ENCODE results near the gene PPP1R14C.

PPP1R14C gene

GRCh38 chr6:150220634-150221551 is 78.0 kb downstream of the PPP1R14C start:
- no peak for DNase-seq (ENCODE audit: low read depth in 2 of 2)

GRCh38 chr6:150224820-150225219 is 82.0 kb downstream of the PPP1R14C start:
- no peak for DNase-seq (ENCODE audit: low read depth in 2 of 2)

- no peak for DNase-seq (ENCODE audit: low read depth in 2 of 2)
These were observed 84.4 kb downstream of the PPP1R14C start for GRCh38 chr6:150227281-150227680.

- DNase-seq (ENCODE audit: low read depth in 2 of 2): no peak
These were observed 85.4 kb downstream of the PPP1R14C start for GRCh38 chr6:150228072-150228733.

- DNase-seq (ENCODE audit: low read depth in 2 of 2): no peak
These were observed 86.8 kb downstream of the PPP1R14C start for GRCh38 chr6:150229436-150230163.

GRCh38 chr6:150230164-150230561 is 87.3 kb downstream of the PPP1R14C start:
- no peak for DNase-seq (ENCODE audit: low read depth in 2 of 2)

- DNase-seq (ENCODE audit: low read depth in 2 of 2): no peak
These were observed 88.1 kb downstream of the PPP1R14C start for GRCh38 chr6:150230832-150231524.

GRCh38 chr6:150231525-150231850 is 88.6 kb downstream of the PPP1R14C start:
- no peak for DNase-seq (ENCODE audit: low read depth in 2 of 2)

- no peak for DNase-seq (ENCODE audit: low read depth in 2 of 2)
These were observed 91.0 kb downstream of the PPP1R14C start for GRCh38 chr6:150233843-150234269.

GRCh38 chr6:150235218-150235617 is 92.4 kb downstream of the PPP1R14C start:
- no peak for DNase-seq (ENCODE audit: low read depth in 2 of 2)

- no peak for DNase-seq (ENCODE audit: low read depth in 2 of 2)
These were observed 93.3 kb downstream of the PPP1R14C start for GRCh38 chr6:150236114-150236513.

- no peak for DNase-seq (ENCODE audit: low read depth in 2 of 2)
These were observed 93.7 kb downstream of the PPP1R14C start for GRCh38 chr6:150236544-150236943.

GRCh38 chr6:150237626-150238025 is 94.8 kb downstream of the PPP1R14C start:
- no peak for DNase-seq (ENCODE audit: low read depth in 2 of 2)

GRCh38 chr6:150238336-150238741 is 95.5 kb downstream of the PPP1R14C start:
- no peak for DNase-seq (ENCODE audit: low read depth in 2 of 2)

- DNase-seq (ENCODE audit: low read depth in 2 of 2): no peak
These were observed 96.1 kb downstream of the PPP1R14C start for GRCh38 chr6:150238846-150239407.

- DNase-seq (ENCODE audit: low read depth in 2 of 2): peak; percentile 44 to 52
These were observed 98.9 kb downstream of the PPP1R14C start for GRCh38 chr6:150241756-150242155.

- no peak for DNase-seq (ENCODE audit: low read depth in 2 of 2)
These were observed 100.9 kb downstream of the PPP1R14C start for GRCh38 chr6:150243620-150244314.

GRCh38 chr6:150245148-150245935 is 102.5 kb downstream of the PPP1R14C start:
- no peak for DNase-seq (ENCODE audit: low read depth in 2 of 2)

- no peak for DNase-seq (ENCODE audit: low read depth in 2 of 2)
These were observed 105.0 kb downstream of the PPP1R14C start for GRCh38 chr6:150247803-150248202.

- no peak for DNase-seq (ENCODE audit: low read depth in 2 of 2)
These were observed 105.5 kb downstream of the PPP1R14C start for GRCh38 chr6:150248300-150248699.

Measured in stimulated activated CD4-positive, alpha-beta T cell treated with anti-CD3 and anti-CD28 coated beads, Interleukin-15, amount 100 ng/mL, for 48 hours (primary cell).